Panc1 (cell line): ENCODE results near the gene MYRFL. TPM values are rescaled to one million over a fixed set of nuclear protein-coding genes. Genes with fewer than 3 reads are reported as not detected.

Experiments
- ATAC-seq: fragments of 200-7000 bp; cut with Tn5 transposase; 2 replicates; pipeline ENCODE4 v1.9.1; 2020; ENCODE audit warnings: mild to moderate bottlenecking, moderate library complexity
- BruUV-seq: library from RNA; stranded (reverse); fragments of 400-500 nt; replicated peaks from 2 replicates; lab custom pipeline; 2021; lab: Mats Ljungman, UMichigan
- CTCF ChIA-PET: fragments of 300-600 bp; sonication (Branson Sonifier 250); formaldehyde crosslinking; loops from one replicate; lab custom pipeline; 2022; ENCODE audit warnings: antibody characterized with exemption; lab: Charles Lee
- POLR2A ChIA-PET: fragments of 300-600 bp; sonication (Branson Sonifier 250); formaldehyde crosslinking; loops from one replicate; lab custom pipeline; 2022; ENCODE audit warnings: antibody characterized with exemption; lab: Charles Lee
- DNase-seq: peaks from one replicate; pipeline ENCODE4 v3.0.0-alpha.2; 2010; ENCODE audit warnings: low read depth, low spot score
- H3K27ac ChIP-seq: 2 replicates; pipeline ENCODE4 v1.5.1; 2011; ENCODE audit warnings: mild to moderate bottlenecking, low read length, inconsistent platforms
- H3K27me3 ChIP-seq: fragments of 200-500 bp; sonication (Bioruptor generic); 2 replicates; pipeline ENCODE4 v1.6.0; 2014; ENCODE audit warnings: low read length, inconsistent platforms; ENCODE audit not compliant: control insufficient read depth, insufficient read depth
- H3K36me3 ChIP-seq: fragments of 200-500 bp; sonication (Bioruptor generic); 2 replicates; pipeline ENCODE4 v1.5.1; 2014; ENCODE audit warnings: inconsistent platforms, mild to moderate bottlenecking, low read length, moderate library complexity; ENCODE audit not compliant: control insufficient read depth, insufficient read depth
- H3K4me1 ChIP-seq: 2 replicates; pipeline ENCODE4 v1.5.1; 2011; ENCODE audit warnings: inconsistent platforms, mild to moderate bottlenecking, low read length, moderate library complexity; ENCODE audit not compliant: control insufficient read depth, insufficient read depth
- H3K4me3 ChIP-seq, 2 experiments: 2 replicates each; pipeline ENCODE4 v1.5.1; 2011 to 2012; ENCODE audit warnings: low read depth in 2 of 2, low read length in 2 of 2, mild to moderate bottlenecking in 2 of 2, inconsistent platforms in 1 of 2, moderate library complexity in 1 of 2
- H3K9me3 ChIP-seq: fragments of 200-500 bp; sonication (Bioruptor generic); 2 replicates; pipeline ENCODE4 v1.5.1; 2014; ENCODE audit warnings: low read depth, mild to moderate bottlenecking, inconsistent platforms, low read length, moderate library complexity; ENCODE audit not compliant: control insufficient read depth, insufficient read depth
- POLR2AphosphoS5 ChIP-seq: IDR thresholded peaks from 2 replicates; pipeline ENCODE4 v1.6.1; 2012; ENCODE audit warnings: mild to moderate bottlenecking, low read depth, low read length, moderate library complexity
- REST ChIP-seq, 2 experiments: IDR thresholded peaks; 2 replicates each; pipeline ENCODE4 v1.6.1; 2011 to 2012; ENCODE audit warnings: low read depth in 2 of 2, control low read depth in 1 of 2, low read length in 1 of 2, mild to moderate bottlenecking in 1 of 2, moderate library complexity in 1 of 2; ENCODE audit not compliant: insufficient read depth in 1 of 2
- SIN3A ChIP-seq: IDR thresholded peaks from 2 replicates; pipeline ENCODE4 v1.6.1; 2012; ENCODE audit warnings: low read depth, mild to moderate bottlenecking, low read length, moderate library complexity, borderline replicate concordance; ENCODE audit not compliant: insufficient read depth
- in situ Hi-C: cut with HindIII; loops from 2 replicates; pipeline ENCODE4 v1.10.0; 2016; ENCODE audit warnings: low sequenced_read_pairs, low pct_unique_long_range_greater_than_20kb
- intact Hi-C: fragments of 100-400 bp; cut with micrococcal nuclease; formaldehyde crosslinking; loops from one replicate; pipeline ENCODE4 v1.10.0; 2022; ENCODE audit not compliant: unreplicated experiment
- total RNA-seq: library from RNA; stranded (reverse); gene quantifications from one replicate; pipeline ENCODE4 v1.2.1, GENCODE V29; 2021; ENCODE audit not compliant: unreplicated experiment

MYRFL gene
- total RNA-seq, 1 experiment from 2014 or later = not detected

- Histone ChIP-seq H3K4me1 (no peaks in the 10 kb centered on the region), H3K4me3 (no peak overlapping the region), H3K27ac (no peak overlapping the region), H3K36me3 (no peaks in the 10 kb centered on the region), H3K9me3 (no peaks in the 10 kb centered on the region), H3K27me3 (peaks cover 12% of the 10 kb centered on the region; the same call in 1 of the 2 replicates)
- TF ChIP-seq SIN3A (no peak), REST (IDR thresholded peaks at IDR 0.05; ENCODE audit: insufficient read depth in 1 of 2, low read depth in 2 of 2, low read length in 1 of 2) (no peak)
- POLR2A ChIA-PET = no interaction called here
- no TSS peak for BruUV-seq
- DNase-seq (no peak), ATAC-seq (no peak)
- CTCF ChIA-PET = no interaction called here
- in situ Hi-C loops = no loop called here
- intact Hi-C loops = no loop called here
Measured at GRCh38 chr12:69888901-69889300, 63.9 kb downstream of the MYRFL start.

GRCh38 chr12:69894800-69895383 lies 69.9 kb downstream of the MYRFL start:
- H3K4me1 ChIP-seq = no peaks in the 10 kb centered on the region
- no peak overlapping the region for H3K27ac ChIP-seq
- POLR2A ChIA-PET = no interaction called here
- BruUV-seq = no TSS peak
- ATAC-seq = no peak
- in situ Hi-C loops = no loop called here
- no peak for DNase-seq
- H3K4me3 ChIP-seq = no peak overlapping the region
- H3K36me3 ChIP-seq = no peaks in the 10 kb centered on the region
- TF ChIP-seq POLR2AphosphoS5 (no peak), REST (IDR thresholded peaks at IDR 0.05; ENCODE audit: insufficient read depth in 1 of 2, low read depth in 2 of 2, low read length in 1 of 2) (no peak), SIN3A (no peak)
- CTCF ChIA-PET = no interaction called here
- intact Hi-C loops = no loop called here
- no peaks in the 10 kb centered on the region for H3K9me3 ChIP-seq
- no peaks in the 10 kb centered on the region for H3K27me3 ChIP-seq
